ENCODE measurements around the gene TRIM24.

GRCh38 chr7:138459413-138460175 lies 465 bp upstream of the TRIM24 start:
- TF ChIP-seq ATF6 (CRISPR knock-in tag; conservative IDR thresholded peaks at IDR 0.05) (0 out of 2 replicates have a peak, but pooled peaks have one; percentile 19), ZGPAT (CRISPR knock-in tag; IDR thresholded peaks at IDR 0.05) (peak; percentile 25; the same call in 1 of the 2 replicates), ZNF335 (CRISPR knock-in tag; IDR thresholded peaks at IDR 0.05) (no peak), PHF8 (CRISPR knock-in tag; IDR thresholded peaks at IDR 0.05) (no peak)
